ENCODE measurements around the gene CCDC102A.

The CCDC102A gene

DNA sequence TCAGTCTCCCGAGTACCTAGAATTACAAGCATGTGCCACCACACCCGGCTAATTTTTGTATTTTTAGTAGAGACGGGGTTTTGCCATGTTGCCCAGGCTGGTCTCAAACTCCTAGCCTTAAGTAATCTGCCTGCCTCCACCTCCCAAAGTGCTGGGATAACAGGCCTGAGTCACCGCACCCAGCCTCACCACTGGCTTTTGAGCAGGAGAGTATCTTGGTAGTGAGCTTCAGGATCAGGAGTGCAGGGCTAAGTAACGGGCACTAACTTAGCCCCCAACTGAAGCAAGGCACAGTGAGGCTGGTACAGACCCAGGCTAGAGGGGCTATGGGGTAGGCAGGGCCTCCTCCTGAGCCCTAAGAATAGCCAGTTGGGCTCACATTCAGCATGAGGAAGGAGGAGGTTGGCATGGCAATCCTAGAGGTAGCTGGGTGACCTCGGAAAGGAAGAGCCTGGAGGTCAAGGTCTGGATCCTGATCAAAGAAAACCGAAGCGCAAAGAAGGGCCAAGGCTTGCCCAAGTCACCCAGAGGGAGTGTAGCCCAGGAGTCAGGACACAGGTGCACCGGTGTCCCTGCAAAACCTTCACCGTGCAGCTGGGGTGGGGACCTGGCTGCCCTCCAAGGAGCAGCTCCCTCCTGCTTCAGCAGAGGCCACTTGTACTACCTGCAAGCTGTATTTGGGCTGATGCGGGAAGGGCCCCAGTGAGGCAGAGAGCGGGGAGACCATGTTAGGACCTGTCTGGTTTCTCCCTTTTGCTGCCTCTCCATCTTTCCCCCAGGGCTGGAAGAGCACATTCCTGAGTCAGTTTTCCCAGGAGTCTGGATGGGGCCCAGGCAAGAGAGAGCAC, 4.8 kb upstream of the CCDC102A start:
- TF ChIP-seq, protein P1, sequence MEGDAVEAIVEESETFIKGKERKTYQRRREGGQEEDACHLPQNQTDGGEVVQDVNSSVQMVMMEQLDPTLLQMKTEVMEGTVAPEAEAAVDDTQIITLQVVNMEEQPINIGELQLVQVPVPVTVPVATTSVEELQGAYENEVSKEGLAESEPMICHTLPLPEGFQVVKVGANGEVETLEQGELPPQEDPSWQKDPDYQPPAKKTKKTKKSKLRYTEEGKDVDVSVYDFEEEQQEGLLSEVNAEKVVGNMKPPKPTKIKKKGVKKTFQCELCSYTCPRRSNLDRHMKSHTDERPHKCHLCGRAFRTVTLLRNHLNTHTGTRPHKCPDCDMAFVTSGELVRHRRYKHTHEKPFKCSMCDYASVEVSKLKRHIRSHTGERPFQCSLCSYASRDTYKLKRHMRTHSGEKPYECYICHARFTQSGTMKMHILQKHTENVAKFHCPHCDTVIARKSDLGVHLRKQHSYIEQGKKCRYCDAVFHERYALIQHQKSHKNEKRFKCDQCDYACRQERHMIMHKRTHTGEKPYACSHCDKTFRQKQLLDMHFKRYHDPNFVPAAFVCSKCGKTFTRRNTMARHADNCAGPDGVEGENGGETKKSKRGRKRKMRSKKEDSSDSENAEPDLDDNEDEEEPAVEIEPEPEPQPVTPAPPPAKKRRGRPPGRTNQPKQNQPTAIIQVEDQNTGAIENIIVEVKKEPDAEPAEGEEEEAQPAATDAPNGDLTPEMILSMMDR (conservative IDR thresholded peaks at IDR 0.05), result no peak
- no peak for TF ChIP-seq ZFX (IDR thresholded peaks at IDR 0.05)
- no peak overlapping the region for H3K27ac ChIP-seq

DNA sequence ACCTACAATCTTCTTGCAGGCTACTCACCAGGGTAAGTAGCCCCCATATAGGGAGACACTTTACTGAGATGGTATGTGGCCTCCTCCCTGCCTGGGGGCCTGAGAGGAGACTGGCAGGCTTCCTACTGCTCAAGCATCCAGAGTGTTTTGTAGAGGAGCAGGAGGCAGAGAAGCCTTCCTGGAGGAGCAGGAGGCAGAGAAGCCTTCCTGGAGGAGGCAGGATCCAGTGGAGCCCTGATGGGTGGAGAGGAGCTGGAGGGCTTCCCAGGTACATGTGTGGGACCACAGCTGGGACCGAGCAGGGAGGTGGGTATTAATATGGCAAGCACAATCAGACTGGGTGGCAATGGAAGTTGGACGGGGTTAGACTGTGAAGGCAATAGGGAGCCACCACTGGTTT, 4.0 kb upstream of the CCDC102A start:
- no peak overlapping the region for H3K27ac ChIP-seq
- no peak for TF ChIP-seq ZFX (IDR thresholded peaks at IDR 0.05)

DNA sequence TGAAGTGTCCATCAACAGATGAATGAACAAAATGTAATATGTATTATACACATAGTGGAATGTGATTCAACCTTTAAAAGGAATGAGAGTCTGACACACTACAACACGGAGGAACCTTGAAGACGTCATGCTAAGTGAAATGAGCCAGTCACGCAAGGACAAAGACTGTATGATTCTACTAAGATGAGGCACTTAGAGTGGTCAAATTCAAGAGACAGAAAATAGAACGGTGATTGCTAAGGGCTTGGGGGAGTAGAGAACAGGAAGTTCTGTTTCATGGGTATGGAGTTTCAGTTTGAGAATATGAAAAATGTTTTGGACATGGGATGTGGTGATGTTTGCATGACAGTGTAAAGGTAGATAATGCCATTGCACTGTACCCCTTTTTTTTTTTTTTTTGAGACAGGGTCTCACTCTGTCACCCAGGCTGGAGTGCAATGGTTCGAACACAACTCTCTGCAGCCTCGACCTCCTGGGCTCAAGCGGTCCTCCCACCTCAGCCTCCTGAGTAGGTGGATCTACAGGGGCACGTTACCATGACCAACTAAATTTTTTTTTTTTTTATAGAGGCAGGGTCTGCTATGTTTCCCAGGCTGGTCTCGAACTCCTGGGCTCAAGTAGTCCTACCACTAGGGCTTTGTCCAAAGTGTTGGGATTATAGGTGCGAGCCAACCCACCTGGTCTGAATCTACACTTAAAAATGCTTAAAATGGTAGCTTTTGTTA, 2.9 kb upstream of the CCDC102A start:
- TF ChIP-seq ZFX (IDR thresholded peaks at IDR 0.05), result no peak
- TF ChIP-seq, protein P1 (conservative IDR thresholded peaks at IDR 0.05), result no peak

DNA sequence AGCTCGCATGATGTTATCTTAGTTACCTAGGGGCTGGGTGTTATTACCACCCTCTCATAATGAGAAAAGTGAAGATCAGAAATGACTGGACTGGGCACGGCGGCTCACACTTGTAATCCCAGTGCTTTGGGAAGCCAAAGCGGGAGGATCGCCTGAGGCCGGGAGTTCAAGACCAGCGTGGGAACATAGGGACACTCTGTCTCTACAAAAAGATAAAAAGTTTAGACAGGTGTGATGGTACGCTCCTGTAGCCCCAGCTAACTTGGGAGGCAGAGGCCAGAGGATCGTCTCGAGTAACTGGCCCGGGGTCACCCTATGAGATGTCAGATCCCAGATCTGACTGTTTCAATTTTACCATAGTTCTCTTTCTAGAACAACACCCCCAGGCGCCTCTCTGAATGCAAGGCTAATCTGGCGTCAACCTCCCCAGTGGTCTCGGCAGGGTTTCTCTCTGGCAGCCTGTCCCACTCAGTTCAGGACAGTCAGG, 1.9 kb upstream of the CCDC102A start:
- no peak for TF ChIP-seq ZFX (IDR thresholded peaks at IDR 0.05)
- TF ChIP-seq, protein P1 (conservative IDR thresholded peaks at IDR 0.05), result no peak
- no peak overlapping the region for H3K27ac ChIP-seq

More for the DNA sequence above, 2.9 kb upstream of the CCDC102A start:
- no peak overlapping the region for H3K27ac ChIP-seq

DNA sequence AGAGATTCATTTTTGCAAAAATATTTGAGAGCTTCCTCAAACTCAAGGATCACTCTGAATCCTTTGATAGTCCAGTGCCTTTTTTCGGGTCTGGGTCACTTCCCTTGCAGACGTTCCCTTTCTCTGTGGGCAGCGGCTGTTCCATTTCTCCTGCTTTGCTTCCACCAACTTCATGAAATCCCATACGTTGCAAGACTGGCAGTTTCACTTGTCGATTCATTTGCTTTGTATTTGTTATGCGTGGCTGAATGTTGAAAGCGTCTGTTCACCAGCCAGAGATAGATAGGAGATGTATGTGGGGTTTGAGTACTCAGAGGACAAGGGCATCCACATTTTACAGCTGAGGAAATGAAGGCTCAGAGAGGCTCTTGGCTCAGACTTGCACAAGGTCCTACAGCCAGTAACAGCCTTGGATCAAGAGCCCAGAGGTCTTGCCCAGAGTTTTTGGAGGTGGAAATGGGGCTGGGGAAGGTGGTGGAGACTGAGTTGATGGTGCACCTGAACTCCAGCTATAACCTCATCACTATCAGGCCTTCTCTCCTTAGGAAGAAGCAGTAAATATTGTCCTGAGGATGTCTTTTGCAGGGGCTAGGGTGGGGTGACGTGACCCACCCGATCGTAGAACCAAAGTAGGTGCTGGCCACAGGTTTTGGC, 1.3 kb upstream of the CCDC102A start:
- TF ChIP-seq, protein P1 (conservative IDR thresholded peaks at IDR 0.05), result no peak
- TF ChIP-seq ZFX (IDR thresholded peaks at IDR 0.05), result no peak
- no peak overlapping the region for H3K27ac ChIP-seq

DNA sequence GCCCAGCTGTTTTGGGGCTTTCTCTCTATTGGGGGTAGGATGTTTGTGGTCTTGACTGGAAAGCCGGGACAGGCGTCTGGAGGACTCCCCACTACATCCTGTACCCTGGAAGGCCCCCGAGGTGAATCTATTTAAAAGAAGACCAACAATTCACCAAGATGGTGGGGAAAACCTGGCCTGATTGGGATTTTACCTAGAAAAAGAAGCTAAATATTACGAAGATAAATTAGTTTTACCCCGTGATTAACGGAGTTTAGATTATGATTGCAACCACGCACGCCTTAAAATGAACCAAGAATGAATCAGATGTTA, 779 bp upstream of the CCDC102A start:
- no peak overlapping the region for H3K27ac ChIP-seq
- no peak for TF ChIP-seq ZFX (IDR thresholded peaks at IDR 0.05)
- TF ChIP-seq, protein P1 (conservative IDR thresholded peaks at IDR 0.05), result no peak

DNA sequence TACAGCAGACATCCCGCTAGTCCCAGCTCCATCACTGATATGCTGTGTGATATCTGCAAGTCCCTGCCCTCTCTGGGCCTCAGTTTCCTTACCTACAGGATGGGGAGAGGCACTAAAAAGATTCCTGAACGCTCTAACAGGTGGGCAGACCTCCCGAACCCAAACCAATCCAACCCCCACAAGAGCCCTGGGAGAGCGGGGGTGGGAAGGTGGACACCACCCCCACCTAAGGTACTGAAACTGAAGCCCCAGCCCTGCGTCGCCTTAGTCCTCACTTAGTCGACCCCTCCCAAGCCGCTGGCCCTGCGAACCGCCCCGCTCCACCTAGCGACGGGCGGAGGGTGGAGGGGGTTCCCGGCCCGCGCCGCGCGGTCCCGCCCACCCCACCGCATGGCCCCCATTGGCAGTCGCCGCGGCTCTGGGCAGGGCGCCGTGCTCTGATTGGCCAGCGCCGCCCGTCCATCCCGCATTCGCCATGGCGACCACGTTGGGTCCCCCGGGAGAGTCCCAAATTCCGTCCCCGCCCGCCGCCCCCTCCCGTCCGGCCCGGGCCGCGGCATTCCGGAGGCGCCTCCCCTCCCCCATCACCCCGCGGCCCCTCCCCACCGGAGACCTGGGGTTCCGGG, 578 bp downstream of the CCDC102A start:
- TF ChIP-seq, protein P1 (conservative IDR thresholded peaks at IDR 0.05), result no peak
- TF ChIP-seq ZFX (IDR thresholded peaks at IDR 0.05), result no peak
- H3K27ac ChIP-seq, result peak overlapping the region; percentile 93

Data from C4-2B (cell line).